ENCODE data around the gene MEGF11. TPM values are rescaled to one million over a fixed set of nuclear protein-coding genes. Genes with fewer than 3 reads are reported as not detected.

The MEGF11 gene
- total RNA-seq, 1 donor from 2014 or later: not detected

DNA sequence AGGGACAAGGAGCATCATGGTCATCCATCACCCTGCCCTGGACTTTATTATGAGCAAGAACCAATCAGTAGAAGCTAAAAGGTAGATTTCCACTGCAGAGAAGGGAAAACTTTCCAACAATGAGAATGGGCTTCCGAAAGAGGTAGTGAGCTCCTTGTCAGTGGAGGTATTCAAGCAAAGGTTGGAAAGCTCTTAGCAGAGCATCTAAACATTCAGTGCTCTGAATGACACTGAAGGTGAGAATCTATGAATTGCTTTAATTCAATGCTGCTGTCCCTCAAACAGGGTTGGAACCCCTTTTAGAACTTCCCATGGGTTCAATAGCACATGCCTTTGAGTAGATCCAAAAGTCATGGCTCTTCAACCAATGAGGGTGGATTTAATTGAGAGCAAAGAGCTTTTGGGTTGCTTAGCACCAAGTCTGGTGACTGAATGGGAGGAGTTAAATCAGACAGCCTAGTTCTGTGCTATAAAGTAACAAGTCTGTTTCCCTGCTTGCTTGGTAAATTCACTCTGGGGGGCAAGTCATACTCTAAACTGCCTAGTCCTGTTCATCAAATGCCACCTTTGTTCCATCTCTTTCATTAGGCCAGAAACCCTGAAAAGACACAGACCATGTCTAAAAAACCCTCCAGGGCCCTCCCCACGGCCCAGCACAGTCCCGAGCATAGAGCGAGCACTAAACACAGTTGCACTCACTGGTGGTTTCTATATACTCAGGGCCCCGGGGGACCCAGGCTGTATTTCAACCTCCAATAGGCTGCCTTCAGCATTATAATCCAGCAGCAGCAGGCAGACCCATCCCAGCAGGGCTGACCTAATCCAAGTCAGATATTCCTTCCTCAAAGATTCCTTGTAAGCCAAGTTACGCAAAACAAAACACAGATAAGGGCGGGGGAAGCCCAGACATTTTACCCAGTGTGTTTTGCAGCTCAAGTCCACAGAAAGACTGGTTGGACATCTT, 161.2 kb downstream of the MEGF11 start:
- Mint-ChIP-seq H3K36me3 (ENCODE audit: low read depth) (peaks cover 1% of the 10 kb centered on the region), H3K4me1 (ENCODE audit: low read depth) (no peaks in the 10 kb centered on the region), H3K27me3 (ENCODE audit: low read depth) (peaks cover 56% of the 10 kb centered on the region), H3K4me3 (ENCODE audit: unreplicated experiment) (no peak overlapping the region), H3K27ac (ENCODE audit: unreplicated experiment) (no peak overlapping the region), H3K9me3 (ENCODE audit: low read depth) (no peaks in the 10 kb centered on the region)
- TF ChIP-seq, protein P1, sequence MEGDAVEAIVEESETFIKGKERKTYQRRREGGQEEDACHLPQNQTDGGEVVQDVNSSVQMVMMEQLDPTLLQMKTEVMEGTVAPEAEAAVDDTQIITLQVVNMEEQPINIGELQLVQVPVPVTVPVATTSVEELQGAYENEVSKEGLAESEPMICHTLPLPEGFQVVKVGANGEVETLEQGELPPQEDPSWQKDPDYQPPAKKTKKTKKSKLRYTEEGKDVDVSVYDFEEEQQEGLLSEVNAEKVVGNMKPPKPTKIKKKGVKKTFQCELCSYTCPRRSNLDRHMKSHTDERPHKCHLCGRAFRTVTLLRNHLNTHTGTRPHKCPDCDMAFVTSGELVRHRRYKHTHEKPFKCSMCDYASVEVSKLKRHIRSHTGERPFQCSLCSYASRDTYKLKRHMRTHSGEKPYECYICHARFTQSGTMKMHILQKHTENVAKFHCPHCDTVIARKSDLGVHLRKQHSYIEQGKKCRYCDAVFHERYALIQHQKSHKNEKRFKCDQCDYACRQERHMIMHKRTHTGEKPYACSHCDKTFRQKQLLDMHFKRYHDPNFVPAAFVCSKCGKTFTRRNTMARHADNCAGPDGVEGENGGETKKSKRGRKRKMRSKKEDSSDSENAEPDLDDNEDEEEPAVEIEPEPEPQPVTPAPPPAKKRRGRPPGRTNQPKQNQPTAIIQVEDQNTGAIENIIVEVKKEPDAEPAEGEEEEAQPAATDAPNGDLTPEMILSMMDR (IDR thresholded peaks at IDR 0.05): no peak
- peak; percentile 39 for DNase-seq (ENCODE audit: low spot score)

DNA sequence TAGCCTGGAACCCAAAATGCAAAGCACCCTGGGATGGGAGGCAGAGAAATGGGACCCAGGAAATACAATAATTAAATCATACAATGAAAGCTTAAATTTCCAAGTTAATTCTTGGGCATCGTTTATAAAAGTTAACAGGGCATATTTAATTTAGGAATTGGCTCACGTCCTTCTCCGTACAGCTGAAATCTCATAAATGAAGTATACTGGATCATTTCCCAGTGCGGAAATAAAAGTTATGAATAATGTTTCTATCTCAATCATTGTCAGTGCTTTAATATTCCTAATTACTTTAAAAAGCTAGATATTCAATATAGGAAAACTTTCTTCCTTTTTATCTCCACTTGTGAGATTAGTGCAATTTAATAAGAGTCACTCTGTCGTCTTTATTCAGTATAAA, 164.0 kb downstream of the MEGF11 start:
- Mint-ChIP-seq H3K4me3 (ENCODE audit: unreplicated experiment) (no peak overlapping the region), H3K36me3 (ENCODE audit: low read depth) (peaks cover 10% of the 10 kb centered on the region), H3K27me3 (ENCODE audit: low read depth) (peaks cover 63% of the 10 kb centered on the region), H3K27ac (ENCODE audit: unreplicated experiment) (no peak overlapping the region), H3K9me3 (ENCODE audit: low read depth) (peaks cover 9% of the 10 kb centered on the region), H3K4me1 (ENCODE audit: low read depth) (no peaks in the 10 kb centered on the region)
- DNase-seq (ENCODE audit: low spot score): no peak
- TF ChIP-seq, protein P1 (IDR thresholded peaks at IDR 0.05): no peak

DNA sequence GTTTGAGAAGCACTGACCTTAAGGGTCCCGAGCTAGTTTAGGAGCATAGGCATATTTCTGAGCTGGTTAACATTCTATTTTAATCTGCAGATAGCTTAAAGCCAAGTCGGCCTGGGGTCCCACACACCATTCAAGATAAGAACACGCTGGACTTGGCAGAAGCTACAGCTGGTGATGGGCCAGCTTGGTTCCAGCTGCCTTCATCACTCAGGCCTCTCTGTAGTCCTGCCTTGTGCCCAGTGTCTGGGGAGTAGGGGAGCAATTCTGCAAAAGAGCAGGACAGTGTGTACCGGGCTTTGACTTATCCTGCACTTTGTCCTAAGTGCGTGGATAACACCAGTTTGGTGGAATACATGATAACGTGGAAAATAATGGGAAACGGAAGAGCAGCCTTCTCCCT, 164.5 kb downstream of the MEGF11 start:
- Mint-ChIP-seq H3K36me3 (ENCODE audit: low read depth) (peaks cover 10% of the 10 kb centered on the region), H3K9me3 (ENCODE audit: low read depth) (peaks cover 9% of the 10 kb centered on the region)
- TF ChIP-seq, protein P1 (IDR thresholded peaks at IDR 0.05): no peak

DNA sequence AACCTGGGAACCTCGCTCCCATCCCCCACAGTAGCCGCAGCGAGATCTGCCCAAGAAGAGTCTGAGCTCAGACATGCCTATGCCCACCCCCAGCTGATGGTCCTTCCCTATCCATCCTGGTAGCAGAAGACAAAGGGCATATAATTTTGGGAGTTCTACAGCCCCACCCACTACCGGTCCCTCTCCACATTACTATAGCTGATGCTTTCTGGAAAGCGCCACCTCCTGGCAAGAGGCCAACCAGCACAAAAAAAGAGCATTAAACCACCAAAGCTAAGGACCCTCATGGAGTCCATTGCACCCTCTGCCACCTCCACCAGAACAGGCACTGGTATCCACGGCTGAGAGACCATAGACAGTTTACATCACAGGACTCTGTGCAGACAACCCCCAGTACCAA, 168.4 kb downstream of the MEGF11 start:
- Mint-ChIP-seq H3K4me1 (ENCODE audit: low read depth) (peaks cover 12% of the 10 kb centered on the region), H3K4me3 (ENCODE audit: unreplicated experiment) (no peak overlapping the region), H3K9me3 (ENCODE audit: low read depth) (peaks cover 9% of the 10 kb centered on the region), H3K27ac (ENCODE audit: unreplicated experiment) (no peak overlapping the region), H3K27me3 (ENCODE audit: low read depth) (peaks cover 53% of the 10 kb centered on the region), H3K36me3 (ENCODE audit: low read depth) (peaks cover 10% of the 10 kb centered on the region)
- TF ChIP-seq, protein P1 (IDR thresholded peaks at IDR 0.05): peak; percentile 43
- peak; percentile 39 for DNase-seq (ENCODE audit: low spot score)

More for the DNA sequence above, 164.5 kb downstream of the MEGF11 start:
- Mint-ChIP-seq H3K4me3 (ENCODE audit: unreplicated experiment) (no peak overlapping the region), H3K4me1 (ENCODE audit: low read depth) (no peaks in the 10 kb centered on the region), H3K27me3 (ENCODE audit: low read depth) (peaks cover 63% of the 10 kb centered on the region), H3K27ac (ENCODE audit: unreplicated experiment) (no peak overlapping the region)
- DNase-seq (ENCODE audit: low spot score): peak; percentile 33

DNA sequence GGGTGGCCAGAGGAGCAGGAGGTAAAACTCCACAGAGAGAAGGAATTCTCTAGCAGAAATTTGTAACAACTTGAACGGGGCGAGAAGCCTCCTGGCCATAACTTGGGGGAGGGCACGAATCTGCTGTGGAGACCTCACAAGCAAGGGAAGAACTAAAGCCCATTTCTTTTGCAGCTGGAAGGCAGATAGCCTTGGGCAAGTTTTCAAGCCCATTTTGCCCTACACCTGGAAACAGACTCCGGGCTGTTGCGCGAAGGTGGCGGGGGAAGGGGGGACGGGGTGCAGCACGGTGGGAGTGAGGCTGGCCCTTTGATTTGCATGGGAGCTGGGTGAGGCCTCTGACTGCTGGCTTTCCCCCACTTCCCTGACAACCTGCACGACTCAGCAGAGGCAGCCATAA, 168.8 kb downstream of the MEGF11 start:
- Mint-ChIP-seq H3K9me3 (ENCODE audit: low read depth) (peaks cover 9% of the 10 kb centered on the region), H3K4me3 (ENCODE audit: unreplicated experiment) (no peak overlapping the region), H3K36me3 (ENCODE audit: low read depth) (peaks cover 10% of the 10 kb centered on the region), H3K27ac (ENCODE audit: unreplicated experiment) (no peak overlapping the region), H3K4me1 (ENCODE audit: low read depth) (peaks cover 12% of the 10 kb centered on the region), H3K27me3 (ENCODE audit: low read depth) (peaks cover 53% of the 10 kb centered on the region)
- DNase-seq (ENCODE audit: low spot score): peak; percentile 5
- TF ChIP-seq, protein P1 (IDR thresholded peaks at IDR 0.05): no peak
